HG03196 (cell line): ENCODE measurements around the gene PNMA8B.
"Not testable (repeated sequence)": the region's sequence is repeated elsewhere in the genome, so short reads cannot be mapped to it uniquely, and the experiment has no call there.

Source experiments
- ATAC-seq: cut with Tn5 transposase; IDR thresholded peaks from one replicate; pipeline ENCODE4 v1.9.1; 2021; ENCODE audit not compliant: unreplicated experiment

PNMA8B gene

GRCh38 chr19:46495786-46496099 lies at the start of gene PNMA8B:
Gene PNMA8B (minus strand): TSS chr19:46495867. CDS start chr19:46495465, 402 bp downstream.
- ATAC-seq: no peak

- no peak for ATAC-seq
Measured at GRCh38 chr19:46544651-46545050, 49.0 kb upstream of the PNMA8B start.

- no peak for ATAC-seq
Measured at GRCh38 chr19:46542428-46543230, 47.0 kb upstream of the PNMA8B start.

- ATAC-seq: no peak
Measured at GRCh38 chr19:46537136-46538097, 41.8 kb upstream of the PNMA8B start.

- no peak for ATAC-seq
Measured at GRCh38 chr19:46536391-46536790, 40.7 kb upstream of the PNMA8B start.

- no peak for ATAC-seq
Measured at GRCh38 chr19:46533621-46534081, 38.0 kb upstream of the PNMA8B start.

GRCh38 chr19:46533078-46533620 lies 37.5 kb upstream of the PNMA8B start:
- ATAC-seq: no peak

- ATAC-seq: no peak
Measured at GRCh38 chr19:46530636-46531035, 35.0 kb upstream of the PNMA8B start.

- no peak for ATAC-seq
Measured at GRCh38 chr19:46529622-46530451, 34.2 kb upstream of the PNMA8B start.

GRCh38 chr19:46528601-46529590 lies 33.2 kb upstream of the PNMA8B start:
- ATAC-seq: no peak

- not testable (repeated sequence) for ATAC-seq
Measured at GRCh38 chr19:46526801-46527200, 31.1 kb upstream of the PNMA8B start.

- no peak for ATAC-seq
Measured at GRCh38 chr19:46524308-46524707, 28.6 kb upstream of the PNMA8B start.

GRCh38 chr19:46522988-46523387 lies 27.3 kb upstream of the PNMA8B start:
- not testable (repeated sequence) for ATAC-seq

- no peak for ATAC-seq
Measured at GRCh38 chr19:46521241-46521868, 25.7 kb upstream of the PNMA8B start.

GRCh38 chr19:46520616-46521015 lies 24.9 kb upstream of the PNMA8B start:
- no peak for ATAC-seq

GRCh38 chr19:46517471-46517870 lies 21.8 kb upstream of the PNMA8B start:
- no peak for ATAC-seq

- no peak for ATAC-seq
Measured at GRCh38 chr19:46515879-46516350, 20.2 kb upstream of the PNMA8B start.

- no peak for ATAC-seq
Measured at GRCh38 chr19:46515290-46515609, 19.6 kb upstream of the PNMA8B start.
